ENCODE data around the gene SLC45A2. TPM values are rescaled to one million over a fixed set of nuclear protein-coding genes. Genes with fewer than 3 reads are reported as not detected.
"Not testable (repeated sequence)": the region's sequence is repeated elsewhere in the genome, so short reads cannot be mapped to it uniquely, and the experiment has no call there.

The SLC45A2 gene
- 0.81 TPM in 1 of 2 replicates, not detected in the other for polyA plus RNA-seq (2014; cell fraction: cytosol; rRNA removed)
- polyA plus RNA-seq (2014; cell fraction: nucleus; rRNA removed), result 0.05 and 0.27 TPM in 2 replicates

- no peak for DNase-seq (ENCODE audit: low spot score)
Observed at GRCh38 chr5:33984671-33985124, at the start of gene SLC45A2. SLC45A2 (minus strand) TSS chr5:33984693; CDS start chr5:33984583, 110 bp downstream.

GRCh38 chr5:34031966-34032365 is 47.5 kb upstream of the SLC45A2 start:
- DNase-seq (ENCODE audit: low spot score), result no peak

GRCh38 chr5:34031117-34031516 is 46.6 kb upstream of the SLC45A2 start:
- no peak for DNase-seq (ENCODE audit: low spot score)

- DNase-seq (ENCODE audit: low spot score), result not testable (repeated sequence)
Observed at GRCh38 chr5:34030585-34030984, 46.1 kb upstream of the SLC45A2 start.

- DNase-seq (ENCODE audit: low spot score), result no peak
Observed at GRCh38 chr5:34030048-34030447, 45.6 kb upstream of the SLC45A2 start.

GRCh38 chr5:34028349-34028748 is 43.9 kb upstream of the SLC45A2 start:
- no peak for DNase-seq (ENCODE audit: low spot score)

GRCh38 chr5:34026089-34026761 is 41.7 kb upstream of the SLC45A2 start:
- DNase-seq (ENCODE audit: low spot score), result no peak

GRCh38 chr5:34022121-34022705 is 37.7 kb upstream of the SLC45A2 start:
- DNase-seq (ENCODE audit: low spot score), result no peak

- no peak for DNase-seq (ENCODE audit: low spot score)
Observed at GRCh38 chr5:34021334-34021733, 36.8 kb upstream of the SLC45A2 start.

- no peak for DNase-seq (ENCODE audit: low spot score)
Observed at GRCh38 chr5:34020726-34021125, 36.2 kb upstream of the SLC45A2 start.

GRCh38 chr5:34017254-34017653 is 32.8 kb upstream of the SLC45A2 start:
- DNase-seq (ENCODE audit: low spot score), result no peak

GRCh38 chr5:34016750-34017149 is 32.3 kb upstream of the SLC45A2 start:
- DNase-seq (ENCODE audit: low spot score), result no peak

GRCh38 chr5:34016222-34016621 is 31.7 kb upstream of the SLC45A2 start:
- DNase-seq (ENCODE audit: low spot score), result no peak

- DNase-seq (ENCODE audit: low spot score), result no peak
Observed at GRCh38 chr5:34015120-34015822, 30.8 kb upstream of the SLC45A2 start.

- DNase-seq (ENCODE audit: low spot score), result no peak
Observed at GRCh38 chr5:34014626-34015025, 30.1 kb upstream of the SLC45A2 start.

GRCh38 chr5:34013547-34013946 is 29.1 kb upstream of the SLC45A2 start:
- no peak for DNase-seq (ENCODE audit: low spot score)

- no peak for DNase-seq (ENCODE audit: low spot score)
Observed at GRCh38 chr5:34012791-34013190, 28.3 kb upstream of the SLC45A2 start.

- DNase-seq (ENCODE audit: low spot score), result no peak
Observed at GRCh38 chr5:34011536-34011935, 27.0 kb upstream of the SLC45A2 start.

- not testable (repeated sequence) for DNase-seq (ENCODE audit: low spot score)
Observed at GRCh38 chr5:34010146-34010545, 25.7 kb upstream of the SLC45A2 start.

GRCh38 chr5:34009610-34010009 is 25.1 kb upstream of the SLC45A2 start:
- DNase-seq (ENCODE audit: low spot score), result no peak

- no peak for DNase-seq (ENCODE audit: low spot score)
Observed at GRCh38 chr5:34008802-34009201, 24.3 kb upstream of the SLC45A2 start.
